ENCODE data around the gene SUGP1.

DNA sequence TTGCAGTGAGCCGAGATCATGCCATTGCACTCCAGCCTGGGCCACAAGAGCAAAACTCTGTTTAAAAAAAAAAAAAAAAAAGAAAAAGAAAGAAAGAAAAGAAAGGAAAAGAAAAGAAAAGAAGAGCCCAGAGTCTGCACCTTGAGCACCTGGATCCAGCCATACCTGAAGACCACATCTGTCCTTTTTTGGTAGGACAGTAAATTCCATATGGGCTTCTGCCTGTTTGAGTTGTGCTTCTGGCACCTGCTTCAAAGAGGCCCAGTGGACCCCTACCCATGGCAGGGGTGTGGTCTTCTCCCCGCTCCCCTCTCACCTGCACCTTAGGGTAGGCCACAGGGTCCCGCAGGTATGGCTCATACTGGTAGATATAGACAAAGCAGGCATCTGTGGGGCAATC lies 53.0 kb downstream of the SUGP1 start:
- TF ChIP-seq, protein P1, sequence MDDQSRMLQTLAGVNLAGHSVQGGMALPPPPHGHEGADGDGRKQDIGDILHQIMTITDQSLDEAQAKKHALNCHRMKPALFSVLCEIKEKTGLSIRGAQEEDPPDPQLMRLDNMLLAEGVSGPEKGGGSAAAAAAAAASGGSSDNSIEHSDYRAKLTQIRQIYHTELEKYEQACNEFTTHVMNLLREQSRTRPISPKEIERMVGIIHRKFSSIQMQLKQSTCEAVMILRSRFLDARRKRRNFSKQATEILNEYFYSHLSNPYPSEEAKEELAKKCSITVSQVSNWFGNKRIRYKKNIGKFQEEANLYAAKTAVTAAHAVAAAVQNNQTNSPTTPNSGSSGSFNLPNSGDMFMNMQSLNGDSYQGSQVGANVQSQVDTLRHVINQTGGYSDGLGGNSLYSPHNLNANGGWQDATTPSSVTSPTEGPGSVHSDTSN (IDR thresholded peaks at IDR 0.05) = no peak
- TF ChIP-seq, protein P2, sequence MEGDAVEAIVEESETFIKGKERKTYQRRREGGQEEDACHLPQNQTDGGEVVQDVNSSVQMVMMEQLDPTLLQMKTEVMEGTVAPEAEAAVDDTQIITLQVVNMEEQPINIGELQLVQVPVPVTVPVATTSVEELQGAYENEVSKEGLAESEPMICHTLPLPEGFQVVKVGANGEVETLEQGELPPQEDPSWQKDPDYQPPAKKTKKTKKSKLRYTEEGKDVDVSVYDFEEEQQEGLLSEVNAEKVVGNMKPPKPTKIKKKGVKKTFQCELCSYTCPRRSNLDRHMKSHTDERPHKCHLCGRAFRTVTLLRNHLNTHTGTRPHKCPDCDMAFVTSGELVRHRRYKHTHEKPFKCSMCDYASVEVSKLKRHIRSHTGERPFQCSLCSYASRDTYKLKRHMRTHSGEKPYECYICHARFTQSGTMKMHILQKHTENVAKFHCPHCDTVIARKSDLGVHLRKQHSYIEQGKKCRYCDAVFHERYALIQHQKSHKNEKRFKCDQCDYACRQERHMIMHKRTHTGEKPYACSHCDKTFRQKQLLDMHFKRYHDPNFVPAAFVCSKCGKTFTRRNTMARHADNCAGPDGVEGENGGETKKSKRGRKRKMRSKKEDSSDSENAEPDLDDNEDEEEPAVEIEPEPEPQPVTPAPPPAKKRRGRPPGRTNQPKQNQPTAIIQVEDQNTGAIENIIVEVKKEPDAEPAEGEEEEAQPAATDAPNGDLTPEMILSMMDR (IDR thresholded peaks at IDR 0.05) = no peak
- TF ChIP-seq GABPA (IDR thresholded peaks at IDR 0.05; ENCODE audit: low read depth) (no peak), EZH2phosphoT487 (IDR thresholded peaks at IDR 0.05; ENCODE audit: borderline replicate concordance, low read depth) (no peak), JUND (IDR thresholded peaks at IDR 0.05) (no peak)
- TF ChIP-seq, protein P3, sequence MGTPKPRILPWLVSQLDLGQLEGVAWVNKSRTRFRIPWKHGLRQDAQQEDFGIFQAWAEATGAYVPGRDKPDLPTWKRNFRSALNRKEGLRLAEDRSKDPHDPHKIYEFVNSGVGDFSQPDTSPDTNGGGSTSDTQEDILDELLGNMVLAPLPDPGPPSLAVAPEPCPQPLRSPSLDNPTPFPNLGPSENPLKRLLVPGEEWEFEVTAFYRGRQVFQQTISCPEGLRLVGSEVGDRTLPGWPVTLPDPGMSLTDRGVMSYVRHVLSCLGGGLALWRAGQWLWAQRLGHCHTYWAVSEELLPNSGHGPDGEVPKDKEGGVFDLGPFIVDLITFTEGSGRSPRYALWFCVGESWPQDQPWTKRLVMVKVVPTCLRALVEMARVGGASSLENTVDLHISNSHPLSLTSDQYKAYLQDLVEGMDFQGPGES (IDR thresholded peaks at IDR 0.05; ENCODE audit: low read depth, low read length) = no peak
- TF ChIP-seq, protein P4, sequence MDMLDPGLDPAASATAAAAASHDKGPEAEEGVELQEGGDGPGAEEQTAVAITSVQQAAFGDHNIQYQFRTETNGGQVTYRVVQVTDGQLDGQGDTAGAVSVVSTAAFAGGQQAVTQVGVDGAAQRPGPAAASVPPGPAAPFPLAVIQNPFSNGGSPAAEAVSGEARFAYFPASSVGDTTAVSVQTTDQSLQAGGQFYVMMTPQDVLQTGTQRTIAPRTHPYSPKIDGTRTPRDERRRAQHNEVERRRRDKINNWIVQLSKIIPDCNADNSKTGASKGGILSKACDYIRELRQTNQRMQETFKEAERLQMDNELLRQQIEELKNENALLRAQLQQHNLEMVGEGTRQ (IDR thresholded peaks at IDR 0.05; ENCODE audit: borderline replicate concordance, low read depth, low read length) = no peak
